HL-60/S4 treated with phorbol 12-myristate 13-acetate at 8.2 ng/mL for 4 days and 3 days (cell line): ENCODE data around the gene ZNF182.
"Not testable (repeated sequence)": the region's sequence is repeated elsewhere in the genome, so short reads cannot be mapped to it uniquely, and the experiment has no call there.

Source experiments
- in situ Hi-C: fragments of 300-500 bp; cut with MboI; formaldehyde crosslinking; loops from 2 replicates; pipeline ENCODE4 v1.15.0; 2022; ENCODE audit warnings: low sequenced_read_pairs

The ZNF182 gene

GRCh38 chrX:48003758-48004457, at the start of gene ZNF182:
Gene ZNF182, minus strand, starts transcription at chrX:48003989. Its CDS starts 1,380 bp downstream, at chrX:48002609.
- in situ Hi-C loops, result no loop called here

GRCh38 chrX:48046846-48047245, 43.1 kb upstream of the ZNF182 start:
- in situ Hi-C loops, result no loop called here

GRCh38 chrX:48045410-48046311, 41.9 kb upstream of the ZNF182 start:
- in situ Hi-C loops, result no loop called here

- in situ Hi-C loops, result no loop called here
Observed at GRCh38 chrX:48043056-48043455, 39.3 kb upstream of the ZNF182 start.

- in situ Hi-C loops, result no loop called here
Observed at GRCh38 chrX:48035891-48036290, 32.1 kb upstream of the ZNF182 start.

GRCh38 chrX:48030641-48031173, 26.9 kb upstream of the ZNF182 start:
- in situ Hi-C loops, result not testable (repeated sequence)

- in situ Hi-C loops, result no loop called here
Observed at GRCh38 chrX:48030237-48030636, 26.4 kb upstream of the ZNF182 start.

- in situ Hi-C loops, result no loop called here
Observed at GRCh38 chrX:48028091-48028490, 24.3 kb upstream of the ZNF182 start.

- in situ Hi-C loops, result not testable (repeated sequence)
Observed at GRCh38 chrX:48027545-48027944, 23.8 kb upstream of the ZNF182 start.

GRCh38 chrX:48025561-48025960, 21.8 kb upstream of the ZNF182 start:
- in situ Hi-C loops, result no loop called here

- in situ Hi-C loops, result no loop called here
Observed at GRCh38 chrX:48022738-48023137, 18.9 kb upstream of the ZNF182 start.

GRCh38 chrX:48022100-48022499, 18.3 kb upstream of the ZNF182 start:
- in situ Hi-C loops, result no loop called here

GRCh38 chrX:48021026-48021900, 17.5 kb upstream of the ZNF182 start:
- in situ Hi-C loops, result no loop called here

GRCh38 chrX:48020472-48020871, 16.7 kb upstream of the ZNF182 start:
- in situ Hi-C loops, result not testable (repeated sequence)

GRCh38 chrX:48019892-48020291, 16.1 kb upstream of the ZNF182 start:
- in situ Hi-C loops, result not testable (repeated sequence)

- in situ Hi-C loops, result not testable (repeated sequence)
Observed at GRCh38 chrX:48016583-48017310, 13.0 kb upstream of the ZNF182 start.

GRCh38 chrX:48009445-48009960, 5.7 kb upstream of the ZNF182 start:
- in situ Hi-C loops, result not testable (repeated sequence)

- in situ Hi-C loops, result not testable (repeated sequence)
Observed at GRCh38 chrX:48006688-48007087, 2.9 kb upstream of the ZNF182 start, which contains the start of gene SPACA5. Gene SPACA5, plus strand, starts transcription at chrX:48006988. Its CDS starts 815 bp downstream, at chrX:48007803.

- in situ Hi-C loops, result no loop called here
Observed at GRCh38 chrX:48003367-48003757, 427 bp downstream of the ZNF182 start.

GRCh38 chrX:48002929-48003328, 860 bp downstream of the ZNF182 start:
- in situ Hi-C loops, result no loop called here
